ENCODE results near the gene ALKBH3.

The ALKBH3 gene

DNA sequence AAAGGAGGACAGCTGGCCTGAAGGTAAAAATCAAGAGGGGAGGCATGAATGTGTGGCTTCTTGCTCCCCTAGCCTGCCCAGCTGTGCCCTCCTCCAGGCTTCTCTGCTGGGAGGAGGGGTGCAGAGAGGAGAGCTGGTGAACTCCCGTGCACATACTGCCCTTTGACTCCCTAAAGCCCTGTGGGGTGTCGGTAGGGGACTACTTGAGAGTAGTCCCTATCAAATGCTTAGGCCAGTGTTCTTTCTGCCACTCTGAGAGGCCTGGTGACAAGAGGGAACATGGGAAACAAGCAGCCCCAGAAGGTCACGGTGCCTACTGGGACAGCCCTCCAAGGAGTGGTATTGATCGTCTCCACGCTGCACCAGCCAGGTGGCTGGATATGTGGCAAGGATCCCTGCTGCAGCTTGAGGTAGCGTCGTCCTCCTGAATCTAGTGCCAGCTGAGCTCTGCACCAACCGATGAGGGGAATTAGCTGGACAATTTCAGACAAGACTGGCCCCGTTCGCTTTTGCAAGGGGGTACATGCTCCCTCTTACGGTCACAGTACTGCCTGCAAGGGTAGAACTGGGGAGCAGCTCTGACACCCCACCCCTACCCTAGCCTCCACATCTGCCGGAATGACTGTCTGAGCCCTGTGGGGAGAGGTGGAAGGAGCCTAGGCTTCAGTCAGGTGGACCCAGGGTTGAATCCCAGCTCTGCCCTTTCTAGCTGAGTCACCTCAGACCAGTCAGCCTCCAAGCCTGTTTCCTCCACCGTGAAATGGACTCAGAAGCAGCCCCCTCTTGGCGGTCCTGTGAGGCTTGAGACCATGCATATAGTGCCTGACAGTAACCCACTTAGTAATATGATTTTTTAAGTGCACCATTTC is 44.7 kb downstream of the ALKBH3 start:
- peak overlapping the region; percentile 56 for H4K8ac ChIP-seq (ENCODE audit: low read length)
- no peak overlapping the region for H3K27ac ChIP-seq (ENCODE audit: low read length, poor library complexity, severe bottlenecking)
- H3K23ac ChIP-seq (ENCODE audit: low read length in 2 of 2): peak overlapping the region in 1 of 2 experiments; percentile 47
- no peaks in the 10 kb centered on the region for H3K9me3 ChIP-seq (ENCODE audit: control insufficient read depth, low read length)
- H3K27me3 ChIP-seq (ENCODE audit: control insufficient read depth in 1 of 2, insufficient read depth in 1 of 2, low read length in 2 of 2): peaks cover 0 to 9% of the 10 kb centered on the region in 2 experiments
- H3K14ac ChIP-seq (ENCODE audit: low read length in 2 of 2): peak overlapping the region in 1 of 2 experiments; percentile 94
- H2AK5ac ChIP-seq (ENCODE audit: low read length, severe bottlenecking): no peak overlapping the region
- H3K4ac ChIP-seq (ENCODE audit: low read depth in 1 of 2, low read length in 2 of 2): peak overlapping the region; percentile 37 to 77
- H3K4me2 ChIP-seq (ENCODE audit: low read length, poor library complexity, severe bottlenecking): no peak overlapping the region
- peak overlapping the region; percentile 92 to 95 for H3K18ac ChIP-seq (ENCODE audit: low read depth in 1 of 2, low read length in 2 of 2)
- no peak overlapping the region for H3K4me3 ChIP-seq (ENCODE audit: insufficient read depth in 1 of 2, low read depth in 1 of 2, low read length in 2 of 2)
- no peak overlapping the region for H2BK15ac ChIP-seq (ENCODE audit: low read depth, poor library complexity, severe bottlenecking)
- H3K9ac ChIP-seq (ENCODE audit: low read length): no peak overlapping the region
- peak overlapping the region; percentile 79 for H4K91ac ChIP-seq (ENCODE audit: low read length)
- peak overlapping the region; percentile 12 for H2BK120ac ChIP-seq (ENCODE audit: low read depth, low read length)
- no peak overlapping the region for H2BK5ac ChIP-seq (ENCODE audit: low read depth, low read length, poor library complexity, severe bottlenecking)
- peak overlapping the region; percentile 59 to 82 for H2BK12ac ChIP-seq (ENCODE audit: low read length in 2 of 2)
- peaks cover 0 to 2% of the 10 kb centered on the region in 2 experiments for H3K36me3 ChIP-seq (ENCODE audit: control insufficient read depth in 1 of 2, insufficient read depth in 2 of 2, low read depth in 1 of 2, low read length in 2 of 2)
- 91% methylated on average over 14 of the region's 14 CpGs for WGBS
- H3K79me1 ChIP-seq (replicated peaks; ENCODE audit: low read length, poor library complexity, severe bottlenecking): no peaks in the 10 kb centered on the region
- peak; percentile 40 for DNase-seq
- no peak overlapping the region for H2AFZ ChIP-seq (ENCODE audit: low read depth, low read length)
- peaks cover 20% of the 10 kb centered on the region for H3K4me1 ChIP-seq (ENCODE audit: control insufficient read depth, insufficient read depth, low read depth, low read length)

DNA sequence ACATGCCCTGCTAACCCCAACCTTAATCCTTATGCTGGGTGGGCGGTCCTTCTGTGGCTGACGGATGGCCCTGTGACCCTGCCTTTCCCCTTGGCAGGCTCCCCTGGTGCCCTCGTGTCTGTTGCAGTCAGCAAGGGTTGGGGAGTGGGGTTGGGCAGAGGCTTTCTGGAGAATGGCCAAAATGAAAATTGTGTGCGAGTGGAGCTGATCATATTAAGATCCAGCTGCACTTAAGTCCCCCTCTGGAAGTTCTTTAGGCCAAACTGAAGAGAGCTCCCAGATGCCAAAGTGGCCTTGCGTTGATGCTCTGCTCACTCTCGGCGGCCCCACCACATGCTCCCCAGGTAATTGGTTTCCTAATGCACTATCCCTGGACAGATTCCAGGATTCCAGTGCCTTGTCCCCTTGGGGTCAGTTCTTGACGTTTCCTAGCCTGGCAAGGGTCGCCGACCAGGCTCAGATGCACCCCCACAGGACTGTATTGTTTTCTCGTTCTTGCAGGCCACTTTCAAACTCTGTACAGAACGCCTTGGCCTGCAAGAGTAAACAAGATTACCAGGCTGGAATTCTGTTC is 45.4 kb downstream of the ALKBH3 start:
- H3K23ac ChIP-seq (ENCODE audit: low read length in 2 of 2): no peak overlapping the region
- peak overlapping the region in 1 of 2 experiments; percentile 66 for H2BK12ac ChIP-seq (ENCODE audit: low read length in 2 of 2)
- H3K4me3 ChIP-seq (ENCODE audit: insufficient read depth in 1 of 2, low read depth in 1 of 2, low read length in 2 of 2): no peak overlapping the region
- H3K9me3 ChIP-seq (ENCODE audit: control insufficient read depth, low read length): no peaks in the 10 kb centered on the region
- DNase-seq: no peak
- H3K4ac ChIP-seq (ENCODE audit: low read depth in 1 of 2, low read length in 2 of 2): no peak overlapping the region
- H4K8ac ChIP-seq (ENCODE audit: low read length): no peak overlapping the region
- H3K36me3 ChIP-seq (ENCODE audit: control insufficient read depth in 1 of 2, insufficient read depth in 2 of 2, low read depth in 1 of 2, low read length in 2 of 2): peaks cover 0 to 2% of the 10 kb centered on the region in 2 experiments
- peak overlapping the region; percentile 12 for H2BK120ac ChIP-seq (ENCODE audit: low read depth, low read length)
- no peaks in the 10 kb centered on the region for H3K79me1 ChIP-seq (replicated peaks; ENCODE audit: low read length, poor library complexity, severe bottlenecking)
- H3K27ac ChIP-seq (ENCODE audit: low read length, poor library complexity, severe bottlenecking): no peak overlapping the region
- 79% methylated on average over 12 of the region's 12 CpGs for WGBS
- H3K9ac ChIP-seq (ENCODE audit: low read length): no peak overlapping the region
- H3K4me2 ChIP-seq (ENCODE audit: low read length, poor library complexity, severe bottlenecking): no peak overlapping the region
- no peak overlapping the region for H2BK15ac ChIP-seq (ENCODE audit: low read depth, poor library complexity, severe bottlenecking)
- H2BK5ac ChIP-seq (ENCODE audit: low read depth, low read length, poor library complexity, severe bottlenecking): no peak overlapping the region
- no peak overlapping the region for H2AK5ac ChIP-seq (ENCODE audit: low read length, severe bottlenecking)
- H4K91ac ChIP-seq (ENCODE audit: low read length): no peak overlapping the region
- H3K27me3 ChIP-seq (ENCODE audit: control insufficient read depth in 1 of 2, insufficient read depth in 1 of 2, low read length in 2 of 2): peaks cover 0 to 9% of the 10 kb centered on the region in 2 experiments
- no peak overlapping the region for H2AFZ ChIP-seq (ENCODE audit: low read depth, low read length)
- H3K14ac ChIP-seq (ENCODE audit: low read length in 2 of 2): no peak overlapping the region
- peaks cover 18% of the 10 kb centered on the region for H3K4me1 ChIP-seq (ENCODE audit: control insufficient read depth, insufficient read depth, low read depth, low read length)
- peak overlapping the region; percentile 38 to 81 for H3K18ac ChIP-seq (ENCODE audit: low read depth in 1 of 2, low read length in 2 of 2)

DNA sequence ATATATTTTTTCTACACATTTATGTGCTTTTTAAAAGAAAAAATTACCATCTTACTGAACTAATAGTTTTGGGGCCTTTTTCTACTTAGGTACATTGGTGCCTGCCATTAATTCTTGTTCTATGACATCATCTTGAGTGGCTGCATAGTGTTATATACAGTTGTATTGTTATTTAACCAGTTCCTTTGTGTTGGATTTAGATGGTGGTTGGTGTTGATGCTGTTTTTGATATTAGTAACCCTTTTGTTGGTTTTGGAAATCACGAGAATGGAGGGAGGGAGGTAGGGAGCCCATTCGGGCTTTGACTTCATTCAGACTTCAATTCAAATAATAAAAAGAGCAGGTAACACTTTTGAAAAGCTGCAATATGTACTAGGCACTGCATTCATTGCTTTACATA is 46.4 kb downstream of the ALKBH3 start:
- Histone ChIP-seq H3K4me3 (ENCODE audit: insufficient read depth in 1 of 2, low read depth in 1 of 2, low read length in 2 of 2) (no peak overlapping the region), H2BK12ac (ENCODE audit: low read length in 2 of 2) (no peak overlapping the region), H3K27ac (ENCODE audit: low read length, poor library complexity, severe bottlenecking) (no peak overlapping the region), H3K79me1 (replicated peaks; ENCODE audit: low read length, poor library complexity, severe bottlenecking) (no peaks in the 10 kb centered on the region), H3K18ac (ENCODE audit: low read depth in 1 of 2, low read length in 2 of 2) (no peak overlapping the region), H3K9ac (ENCODE audit: low read length) (no peak overlapping the region), H3K4me1 (ENCODE audit: control insufficient read depth, insufficient read depth, low read depth, low read length) (peaks cover 12% of the 10 kb centered on the region), H2BK120ac (ENCODE audit: low read depth, low read length) (no peak overlapping the region), H3K27me3 (ENCODE audit: control insufficient read depth in 1 of 2, insufficient read depth in 1 of 2, low read length in 2 of 2) (peaks cover 0 to 12% of the 10 kb centered on the region in 2 experiments), H2AK5ac (ENCODE audit: low read length, severe bottlenecking) (no peak overlapping the region), H3K36me3 (ENCODE audit: control insufficient read depth in 1 of 2, insufficient read depth in 2 of 2, low read depth in 1 of 2, low read length in 2 of 2) (peaks cover 0 to 2% of the 10 kb centered on the region in 2 experiments), H3K9me3 (ENCODE audit: control insufficient read depth, low read length) (no peaks in the 10 kb centered on the region), H3K4me2 (ENCODE audit: low read length, poor library complexity, severe bottlenecking) (no peak overlapping the region), H4K91ac (ENCODE audit: low read length) (no peak overlapping the region), H2BK5ac (ENCODE audit: low read depth, low read length, poor library complexity, severe bottlenecking) (no peak overlapping the region), H2AFZ (ENCODE audit: low read depth, low read length) (no peak overlapping the region), H4K8ac (ENCODE audit: low read length) (no peak overlapping the region), H2BK15ac (ENCODE audit: low read depth, poor library complexity, severe bottlenecking) (no peak overlapping the region), H3K14ac (ENCODE audit: low read length in 2 of 2) (no peak overlapping the region), H3K4ac (ENCODE audit: low read depth in 1 of 2, low read length in 2 of 2) (no peak overlapping the region), H3K23ac (ENCODE audit: low read length in 2 of 2) (no peak overlapping the region)
- WGBS: 100% methylated on average over 1 of the region's 2 CpGs
- DNase-seq: no peak

All from mesenchymal stem cell (in vitro differentiated cells and primary cell).